Common myeloid progenitor, CD34-positive (primary cell): ENCODE measurements around the gene IDE.
A peak's percentile ranks its signal among the peaks of the same experiment; 100 is the strongest.
"Not testable (repeated sequence)": the region's sequence is repeated elsewhere in the genome, so short reads cannot be mapped to it uniquely, and the experiment has no call there.

Experiments
- CTCF ChIA-PET: fragments of 350-600 bp; sonication (Branson Sonifier 250); formaldehyde crosslinking; loops from one replicate; lab custom pipeline; 2021; ENCODE audit warnings: antibody characterized with exemption; lab: Charles Lee
- POLR2A ChIA-PET: fragments of 350-600 bp; sonication (Branson Sonifier 250); formaldehyde crosslinking; loops from one replicate; lab custom pipeline; 2021; ENCODE audit warnings: antibody characterized with exemption; lab: Charles Lee
- DNase-seq, 3 donors: peaks; one replicate each; pipeline versions ENCODE4 v3.0.0 to v3.0.0-alpha.2; 2013
- H3K27ac ChIP-seq, 2 experiments: 1 replicate in 1 of 2; 2 replicates in 1 of 2; pipeline ENCODE4 v1.7.0; 2013; ENCODE audit warnings: inconsistent platforms in 2 of 2, low read length in 2 of 2, mild to moderate bottlenecking in 2 of 2, low read depth in 1 of 2, moderate library complexity in 1 of 2; ENCODE audit not compliant: severe bottlenecking in 2 of 2, insufficient read depth in 1 of 2, poor library complexity in 1 of 2
- H3K27me3 ChIP-seq, 5 experiments: replicated peaks in 2 of 5; 1 replicate in 3 of 5; 2 replicates in 2 of 5; pipeline versions ENCODE4 v1.6.1 to v1.7.0; 2013; ENCODE audit warnings: low read length in 4 of 5, mild to moderate bottlenecking in 2 of 5, moderate library complexity in 2 of 5, inconsistent platforms in 1 of 5; ENCODE audit not compliant: insufficient read depth in 5 of 5, control insufficient read depth in 4 of 5
- H3K36me3 ChIP-seq, 4 experiments: 1 replicate in 2 of 4; 2 replicates in 2 of 4; pipeline versions ENCODE4 v1.6.1 to v1.7.0; 2013; ENCODE audit warnings: low read length in 3 of 4, control low read depth in 1 of 4, mild to moderate bottlenecking in 1 of 4; ENCODE audit not compliant: control insufficient read depth in 4 of 4, insufficient read depth in 4 of 4
- H3K4me1 ChIP-seq, 4 experiments: 1 replicate in 3 of 4; 2 replicates in 1 of 4; pipeline versions ENCODE4 v1.6.1 to v1.7.1; 2013; ENCODE audit warnings: low read length in 3 of 4, mild to moderate bottlenecking in 3 of 4, control low read depth in 1 of 4, inconsistent platforms in 1 of 4, moderate library complexity in 1 of 4; ENCODE audit not compliant: control insufficient read depth in 4 of 4, insufficient read depth in 4 of 4; ENCODE audit errors: control extremely low read depth in 1 of 4
- H3K4me3 ChIP-seq, 7 experiments: 1 replicate in 4 of 7; 2 replicates in 3 of 7; pipeline versions ENCODE4 v1.5.1 to v1.7.0; 2013; ENCODE audit warnings: mild to moderate bottlenecking in 7 of 7, low read length in 6 of 7, moderate library complexity in 6 of 7, inconsistent platforms in 2 of 7, low read depth in 2 of 7, control low read depth in 1 of 7; ENCODE audit not compliant: insufficient read depth in 4 of 7, control insufficient read depth in 1 of 7; ENCODE audit errors: extremely low read depth in 1 of 7
- H3K9me3 ChIP-seq, 5 experiments: 1 replicate in 4 of 5; 2 replicates in 1 of 5; pipeline versions ENCODE4 v1.6.1 to v1.7.1; 2013; ENCODE audit warnings: low read length in 4 of 5, mild to moderate bottlenecking in 2 of 5, inconsistent platforms in 1 of 5, low read depth in 1 of 5, moderate library complexity in 1 of 5; ENCODE audit not compliant: control insufficient read depth in 4 of 5, insufficient read depth in 2 of 5; ENCODE audit errors: control extremely low read depth in 1 of 5
- WGBS: methylation state at CpG from one replicate; pipeline ENCODE4 v1.1.5; 2013; ENCODE audit not compliant: insufficient coverage; 5-methylcytosine and 5-hydroxymethylcytosine counted together

IDE gene

GRCh38 chr10:92575961-92576360 is 2.1 kb upstream of the IDE start:
- ChIA-PET POLR2A (interaction anchor here (1.0 kb wide), 1 partner anchor 10 kb away, joined by 3 read pairs; no protein-coding TSS in a partner anchor), CTCF (interaction anchor here (0.6 to 9.5 kb wide), 7 partner anchors 10 to 367 kb away, joined by 3 to 68 read pairs (median 5); no protein-coding TSS in a partner anchor)
- DNase-seq = peak; percentile 14 to 69 (median 63)

DNA sequence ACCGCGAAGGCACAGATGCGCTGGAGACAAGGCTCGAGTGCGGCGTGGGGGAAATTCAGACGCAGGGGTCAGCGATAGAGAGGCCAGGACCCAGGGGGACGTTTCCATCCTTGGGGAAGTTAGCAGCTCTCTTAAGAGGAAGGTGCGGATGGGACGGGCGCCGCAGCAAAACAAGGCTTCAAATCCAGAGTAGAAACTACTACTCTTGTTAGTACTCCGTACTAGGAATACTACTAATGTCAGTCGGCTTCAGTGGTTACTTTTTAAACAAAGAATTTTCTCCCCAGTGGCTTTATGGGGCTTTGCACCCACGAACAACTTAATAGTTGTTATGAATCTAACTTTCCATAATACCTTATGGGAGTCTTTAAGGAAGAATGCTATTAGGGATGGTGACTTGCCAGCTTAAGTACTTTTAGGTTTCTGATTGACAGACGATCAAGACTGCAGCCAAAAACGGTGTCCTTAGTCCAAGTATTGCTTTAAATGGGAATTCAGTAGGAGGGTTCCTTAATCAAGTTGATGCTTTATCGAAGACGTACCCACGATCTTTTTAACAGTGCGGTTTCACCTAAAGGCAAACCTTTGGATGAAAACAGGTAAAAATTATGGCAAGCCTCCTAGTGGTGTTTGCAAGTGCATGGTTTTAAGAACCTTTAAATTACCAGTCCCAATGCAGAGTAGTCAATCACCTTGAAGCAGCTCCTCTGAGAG is 812 bp upstream of the IDE start:
- Histone ChIP-seq H3K4me1 (peaks cover 7 to 28% (median 20%) of the 10 kb centered on the region in 4 experiments), H3K27ac (peak overlapping the region; percentile 82 to 89), H3K27me3 (no peaks in the 10 kb centered on the region), H3K36me3 (peaks cover 0 to 2% (median 0%) of the 10 kb centered on the region in 4 experiments), H3K9me3 (no peaks in the 10 kb centered on the region), H3K4me3 (peak overlapping the region; percentile 68 to 93 (median 92))
- peak in 2 of 3 donors; percentile 63 to 79 for DNase-seq
- WGBS = 11% methylated on average over 19 of the region's 22 CpGs
- ChIA-PET POLR2A (interaction anchor here (1.6 kb wide), 1 partner anchor 116 kb away, joined by 5 read pairs; no protein-coding TSS in a partner anchor), CTCF (interaction anchor here (0.8 to 9.5 kb wide), 18 partner anchors 9 to 284 kb away, joined by 3 to 68 read pairs (median 5); partner anchors contain the start of genes CPEB3, HHEX and MARCHF5)

More at GRCh38 chr10:92575961-92576360, 2.1 kb upstream of the IDE start:
- Histone ChIP-seq H3K36me3 (no peaks in the 10 kb centered on the region), H3K9me3 (no peaks in the 10 kb centered on the region), H3K4me3 (no peak overlapping the region), H3K27ac (no peak overlapping the region), H3K4me1 (peaks cover 7 to 28% (median 20%) of the 10 kb centered on the region in 4 experiments), H3K27me3 (no peaks in the 10 kb centered on the region)

GRCh38 chr10:92573091-92573797 is 649 bp downstream of the IDE start:
- POLR2A ChIA-PET = no interaction called here
- Histone ChIP-seq H3K36me3 (peaks cover 0 to 6% (median 2%) of the 10 kb centered on the region in 4 experiments), H3K4me1 (peaks cover 7 to 28% (median 20%) of the 10 kb centered on the region in 4 experiments), H3K27ac (peak overlapping the region; percentile 82 to 89), H3K9me3 (no peaks in the 10 kb centered on the region), H3K27me3 (no peaks in the 10 kb centered on the region), H3K4me3 (peak overlapping the region; percentile 68 to 93 (median 92))
- under 1% methylated on average over 35 of the region's 56 CpGs for WGBS
- CTCF ChIA-PET = interaction anchor here (0.8 to 9.5 kb wide), 13 partner anchors 8 to 249 kb away, joined by 3 to 68 read pairs (median 4); partner anchors contain the start of gene HHEX
- peak; percentile 48 to 82 (median 81) for DNase-seq

DNA sequence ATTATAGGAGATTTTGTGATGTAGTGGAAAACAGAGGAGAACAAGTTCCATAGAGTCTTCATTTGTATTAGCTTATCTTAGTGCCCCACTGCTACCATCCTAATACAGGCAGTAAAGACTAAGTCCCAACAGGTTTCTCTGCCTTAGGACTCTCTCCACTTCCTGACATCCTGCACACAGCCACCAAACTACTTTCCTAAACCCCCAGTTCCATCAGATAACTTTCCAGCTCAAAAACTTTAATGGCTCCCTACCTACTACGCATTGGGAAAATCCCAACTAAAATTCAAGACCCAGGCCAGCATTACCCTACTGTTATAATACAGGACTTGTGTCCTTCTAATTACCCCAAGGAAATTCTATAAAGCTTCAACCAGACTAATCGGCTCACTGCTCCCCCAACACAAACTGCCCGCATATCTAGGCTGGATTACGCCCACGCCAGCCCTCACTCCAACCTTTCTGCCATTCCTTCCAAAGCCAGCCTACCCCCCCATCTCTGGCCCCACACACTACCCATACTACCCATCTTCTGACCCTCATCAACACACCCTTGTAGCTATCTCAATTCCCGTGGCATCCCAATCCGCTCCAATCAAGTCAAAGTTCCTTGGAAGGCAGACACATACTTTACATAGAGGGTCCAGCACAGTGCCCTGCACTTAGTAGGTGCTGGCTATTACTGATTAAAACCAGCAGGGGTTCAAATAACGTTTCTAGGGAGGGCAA is 1.4 kb downstream of the IDE start:
- Histone ChIP-seq H3K4me1 (peaks cover 7 to 28% (median 20%) of the 10 kb centered on the region in 4 experiments), H3K9me3 (no peaks in the 10 kb centered on the region), H3K27me3 (no peaks in the 10 kb centered on the region), H3K4me3 (peak overlapping the region in 6 of 7 experiments; percentile 83 to 93 (median 92)), H3K36me3 (peaks cover 2 to 10% (median 2%) of the 10 kb centered on the region in 4 experiments), H3K27ac (no peak overlapping the region)
- CTCF ChIA-PET = interaction anchor here (0.6 to 9.5 kb wide), 13 partner anchors 9 to 250 kb away, joined by 3 to 68 read pairs (median 4); no protein-coding TSS in a partner anchor
- POLR2A ChIA-PET = no interaction called here
- no peak for DNase-seq
- WGBS = 82% methylated on average over 8 of the region's 8 CpGs

- peaks cover 2 to 17% (median 2%) of the 10 kb centered on the region in 4 experiments for H3K36me3 ChIP-seq
- no peaks in the 10 kb centered on the region for H3K27me3 ChIP-seq
- no peak overlapping the region for H3K4me3 ChIP-seq
- WGBS = 100% methylated on average over 1 of the region's 2 CpGs
- H3K9me3 ChIP-seq = no peaks in the 10 kb centered on the region
- ChIA-PET POLR2A (no interaction called here), CTCF (interaction anchor here (0.6 to 9.5 kb wide), 11 partner anchors 9 to 116 kb away, joined by 3 to 68 read pairs (median 4); no protein-coding TSS in a partner anchor)
- DNase-seq = no peak
- peaks cover 7 to 28% (median 20%) of the 10 kb centered on the region in 4 experiments for H3K4me1 ChIP-seq
- no peak overlapping the region for H3K27ac ChIP-seq
Observed at GRCh38 chr10:92571649-92572048, 2.2 kb downstream of the IDE start.

DNA sequence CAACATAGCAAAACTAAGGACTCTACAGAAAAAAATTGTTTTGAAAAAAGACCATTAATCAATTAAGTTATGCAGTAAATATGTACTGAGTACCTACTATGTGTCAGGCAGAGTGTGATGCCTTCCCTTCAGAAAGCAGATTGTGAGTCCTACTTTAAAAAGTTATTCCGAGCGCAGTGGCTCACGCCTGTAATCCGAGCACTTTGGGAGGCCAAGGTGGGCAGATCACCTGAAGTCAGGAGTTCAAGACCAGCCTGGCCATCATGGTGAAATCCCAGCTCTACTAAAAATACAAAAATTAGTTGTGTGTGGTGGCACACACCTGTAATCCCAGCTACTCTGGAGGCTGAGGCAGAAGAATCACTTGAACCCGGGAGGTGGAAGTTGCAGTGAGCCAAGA is 4.2 kb downstream of the IDE start:
- H3K27ac ChIP-seq, H3K27me3 ChIP-seq, H3K9me3 ChIP-seq, DNase-seq, H3K4me3 ChIP-seq, POLR2A ChIA-PET: not testable (repeated sequence)
- Histone ChIP-seq H3K36me3 (peaks cover 2 to 23% (median 2%) of the 10 kb centered on the region in 4 experiments), H3K4me1 (peaks cover 0 to 19% (median 13%) of the 10 kb centered on the region in 4 experiments)
- WGBS = 100% methylated on average over 4 of the region's 5 CpGs
- CTCF ChIA-PET = interaction anchor here (0.7 to 9.5 kb wide), 3 partner anchors 23 to 363 kb away, joined by 3 to 68 read pairs (median 3); no protein-coding TSS in a partner anchor
